ENCODE measurements around the gene TMCC3.

DNA sequence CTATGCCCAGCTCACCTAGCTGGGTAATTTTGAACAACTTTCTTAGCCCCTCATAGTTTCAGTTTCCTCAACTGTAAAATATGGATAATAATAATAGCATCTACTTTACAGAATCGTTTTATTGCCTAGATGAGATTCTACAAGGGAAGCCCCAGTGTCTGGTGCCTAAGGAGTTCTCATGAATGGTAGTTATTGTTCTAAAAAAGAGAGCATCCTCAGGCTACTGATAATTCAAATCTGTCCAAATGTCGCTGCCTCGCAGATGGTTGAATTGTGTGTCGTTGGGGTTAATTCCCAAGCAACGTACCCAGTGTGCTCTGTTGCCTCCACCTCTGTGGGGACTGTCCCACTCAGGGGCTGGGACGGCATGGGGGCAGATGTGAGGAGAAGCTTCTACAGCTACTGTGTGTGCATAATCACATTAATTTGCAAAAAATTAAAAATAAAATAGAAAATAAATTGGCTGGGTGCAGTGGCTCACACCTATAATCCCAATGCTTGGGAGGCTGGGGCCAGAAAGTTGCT, 119.1 kb downstream of the TMCC3 start:
- TF ChIP-seq, protein P1, sequence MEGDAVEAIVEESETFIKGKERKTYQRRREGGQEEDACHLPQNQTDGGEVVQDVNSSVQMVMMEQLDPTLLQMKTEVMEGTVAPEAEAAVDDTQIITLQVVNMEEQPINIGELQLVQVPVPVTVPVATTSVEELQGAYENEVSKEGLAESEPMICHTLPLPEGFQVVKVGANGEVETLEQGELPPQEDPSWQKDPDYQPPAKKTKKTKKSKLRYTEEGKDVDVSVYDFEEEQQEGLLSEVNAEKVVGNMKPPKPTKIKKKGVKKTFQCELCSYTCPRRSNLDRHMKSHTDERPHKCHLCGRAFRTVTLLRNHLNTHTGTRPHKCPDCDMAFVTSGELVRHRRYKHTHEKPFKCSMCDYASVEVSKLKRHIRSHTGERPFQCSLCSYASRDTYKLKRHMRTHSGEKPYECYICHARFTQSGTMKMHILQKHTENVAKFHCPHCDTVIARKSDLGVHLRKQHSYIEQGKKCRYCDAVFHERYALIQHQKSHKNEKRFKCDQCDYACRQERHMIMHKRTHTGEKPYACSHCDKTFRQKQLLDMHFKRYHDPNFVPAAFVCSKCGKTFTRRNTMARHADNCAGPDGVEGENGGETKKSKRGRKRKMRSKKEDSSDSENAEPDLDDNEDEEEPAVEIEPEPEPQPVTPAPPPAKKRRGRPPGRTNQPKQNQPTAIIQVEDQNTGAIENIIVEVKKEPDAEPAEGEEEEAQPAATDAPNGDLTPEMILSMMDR (conservative IDR thresholded peaks at IDR 0.05; ENCODE audit: low read length): no peak
- no peak for TF ChIP-seq EZH2phosphoT487 (IDR thresholded peaks at IDR 0.05; ENCODE audit: borderline replicate concordance, low read depth, low read length)

Data from OCI-LY7 (cell line).